HEK293T (cell line): ENCODE data around the gene SPOCD1.

Experiments used
- ARNT ChIP-seq: fragments of 450-650 bp; IDR thresholded peaks from 2 replicates; pipeline ENCODE4 v1.6.1; 2017; ENCODE audit warnings: mild to moderate bottlenecking
- BHLHE40 ChIP-seq: fragments of 450-650 bp; IDR thresholded peaks from 2 replicates; pipeline ENCODE4 v1.6.1; 2016; ENCODE audit warnings: mild to moderate bottlenecking, moderate library complexity, borderline replicate concordance
- CTBP1 ChIP-seq: fragments of 450-650 bp; IDR thresholded peaks from 2 replicates; pipeline ENCODE4 v1.6.1; 2016; ENCODE audit warnings: borderline replicate concordance
- ELF4 ChIP-seq: fragments of 450-650 bp; IDR thresholded peaks from 2 replicates; pipeline ENCODE4 v1.6.1; 2017; ENCODE audit warnings: antibody characterized with exemption
- FOXA1 ChIP-seq: fragments of 450-650 bp; IDR thresholded peaks from 2 replicates; pipeline ENCODE4 v1.6.1; 2016; ENCODE audit warnings: mild to moderate bottlenecking
- FOXM1 ChIP-seq: fragments of 450-650 bp; IDR thresholded peaks from 2 replicates; pipeline ENCODE4 v1.6.1; 2017; ENCODE audit warnings: mild to moderate bottlenecking, borderline replicate concordance
- HDGF ChIP-seq: fragments of 450-650 bp; IDR thresholded peaks from 2 replicates; pipeline ENCODE4 v1.6.1; 2017; ENCODE audit warnings: antibody characterized with exemption, borderline replicate concordance
- LEF1 ChIP-seq: fragments of 450-650 bp; IDR thresholded peaks from 2 replicates; pipeline ENCODE4 v1.6.1; 2017; ENCODE audit warnings: mild to moderate bottlenecking, borderline replicate concordance
- SP1 ChIP-seq: fragments of 450-650 bp; IDR thresholded peaks from 2 replicates; pipeline ENCODE4 v1.6.1; 2017
- SUZ12 ChIP-seq: fragments of 450-650 bp; IDR thresholded peaks from 2 replicates; pipeline ENCODE4 v1.6.1; 2016; ENCODE audit warnings: mild to moderate bottlenecking
- TARDBP ChIP-seq: fragments of 450-650 bp; IDR thresholded peaks from 2 replicates; pipeline ENCODE4 v1.6.1; 2016
- ZNF384 ChIP-seq: fragments of 450-650 bp; IDR thresholded peaks from 2 replicates; pipeline ENCODE4 v1.6.1; 2016

- TF ChIP-seq SUZ12 (no peak), TARDBP (no peak), CTBP1 (no peak), FOXM1 (no peak), HDGF (no peak), SP1 (no peak), FOXA1 (no peak), BHLHE40 (no peak), ARNT (no peak), ZNF384 (no peak), ELF4 (no peak), LEF1 (no peak)
These were observed 62.0 kb downstream of the SPOCD1 start for GRCh38 chr1:31753707-31754349.
